ENCODE measurements around the gene HSCB. TPM values are rescaled to one million over a fixed set of nuclear protein-coding genes. Genes with fewer than 3 reads are reported as not detected.
A peak's percentile ranks its signal among the peaks of the same experiment; 100 is the strongest.

Gene HSCB
- total RNA-seq, 1 donor: 15.0 TPM

- H3K4me3 ChIP-seq (ENCODE audit: low read depth, low read length): no peak overlapping the region
- no peak for TF ChIP-seq CTCF (IDR thresholded peaks at IDR 0.05; ENCODE audit: insufficient read depth, low read length)
- DNase-seq (ENCODE audit: low read depth): peak; percentile 10
Observed at GRCh38 chr22:28711341-28711740, 30.5 kb upstream of the HSCB start.

GRCh38 chr22:28711820-28712777 is 29.7 kb upstream of the HSCB start:
- TF ChIP-seq CTCF (IDR thresholded peaks at IDR 0.05; ENCODE audit: insufficient read depth, low read length): peak; percentile 42
- peak overlapping the region; percentile 6 for H3K4me3 ChIP-seq (ENCODE audit: low read depth, low read length)
- DNase-seq (ENCODE audit: low read depth): peak; percentile 98

GRCh38 chr22:28714043-28714628 is 27.7 kb upstream of the HSCB start:
- TF ChIP-seq CTCF (IDR thresholded peaks at IDR 0.05; ENCODE audit: insufficient read depth, low read length): no peak
- no peak for DNase-seq (ENCODE audit: low read depth)
- no peak overlapping the region for H3K4me3 ChIP-seq (ENCODE audit: low read depth, low read length)

GRCh38 chr22:28715611-28716010 is 26.2 kb upstream of the HSCB start:
- no peak for TF ChIP-seq CTCF (IDR thresholded peaks at IDR 0.05; ENCODE audit: insufficient read depth, low read length)
- no peak for DNase-seq (ENCODE audit: low read depth)
- H3K4me3 ChIP-seq (ENCODE audit: low read depth, low read length): no peak overlapping the region

GRCh38 chr22:28716686-28717085 is 25.2 kb upstream of the HSCB start:
- no peak for TF ChIP-seq CTCF (IDR thresholded peaks at IDR 0.05; ENCODE audit: insufficient read depth, low read length)
- no peak overlapping the region for H3K4me3 ChIP-seq (ENCODE audit: low read depth, low read length)
- no peak for DNase-seq (ENCODE audit: low read depth)

GRCh38 chr22:28718044-28718443 is 23.8 kb upstream of the HSCB start:
- no peak for TF ChIP-seq CTCF (IDR thresholded peaks at IDR 0.05; ENCODE audit: insufficient read depth, low read length)
- no peak for DNase-seq (ENCODE audit: low read depth)

More at GRCh38 chr22:28718044-28718443, 23.8 kb upstream of the HSCB start:
- H3K4me3 ChIP-seq (ENCODE audit: low read depth, low read length): no peak overlapping the region
